Skeletal muscle cell (primary cell): ENCODE results near the gene MEGF8.

ENCODE experiments used
- DNase-seq: peaks from one replicate; pipeline ENCODE4 v3.0.0-alpha.2; 2010; ENCODE audit warnings: low read depth
- H3K4me3 ChIP-seq: 2 replicates; pipeline ENCODE4 v1.5.1; 2011; ENCODE audit warnings: low read depth, mild to moderate bottlenecking, control low read depth, low read length, moderate library complexity

MEGF8 gene, protein sequence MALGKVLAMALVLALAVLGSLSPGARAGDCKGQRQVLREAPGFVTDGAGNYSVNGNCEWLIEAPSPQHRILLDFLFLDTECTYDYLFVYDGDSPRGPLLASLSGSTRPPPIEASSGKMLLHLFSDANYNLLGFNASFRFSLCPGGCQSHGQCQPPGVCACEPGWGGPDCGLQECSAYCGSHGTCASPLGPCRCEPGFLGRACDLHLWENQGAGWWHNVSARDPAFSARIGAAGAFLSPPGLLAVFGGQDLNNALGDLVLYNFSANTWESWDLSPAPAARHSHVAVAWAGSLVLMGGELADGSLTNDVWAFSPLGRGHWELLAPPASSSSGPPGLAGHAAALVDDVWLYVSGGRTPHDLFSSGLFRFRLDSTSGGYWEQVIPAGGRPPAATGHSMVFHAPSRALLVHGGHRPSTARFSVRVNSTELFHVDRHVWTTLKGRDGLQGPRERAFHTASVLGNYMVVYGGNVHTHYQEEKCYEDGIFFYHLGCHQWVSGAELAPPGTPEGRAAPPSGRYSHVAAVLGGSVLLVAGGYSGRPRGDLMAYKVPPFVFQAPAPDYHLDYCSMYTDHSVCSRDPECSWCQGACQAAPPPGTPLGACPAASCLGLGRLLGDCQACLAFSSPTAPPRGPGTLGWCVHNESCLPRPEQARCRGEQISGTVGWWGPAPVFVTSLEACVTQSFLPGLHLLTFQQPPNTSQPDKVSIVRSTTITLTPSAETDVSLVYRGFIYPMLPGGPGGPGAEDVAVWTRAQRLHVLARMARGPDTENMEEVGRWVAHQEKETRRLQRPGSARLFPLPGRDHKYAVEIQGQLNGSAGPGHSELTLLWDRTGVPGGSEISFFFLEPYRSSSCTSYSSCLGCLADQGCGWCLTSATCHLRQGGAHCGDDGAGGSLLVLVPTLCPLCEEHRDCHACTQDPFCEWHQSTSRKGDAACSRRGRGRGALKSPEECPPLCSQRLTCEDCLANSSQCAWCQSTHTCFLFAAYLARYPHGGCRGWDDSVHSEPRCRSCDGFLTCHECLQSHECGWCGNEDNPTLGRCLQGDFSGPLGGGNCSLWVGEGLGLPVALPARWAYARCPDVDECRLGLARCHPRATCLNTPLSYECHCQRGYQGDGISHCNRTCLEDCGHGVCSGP (N-terminal part only)

GRCh38 chr19:42325308-42325895, at the start of gene MEGF8:
Gene MEGF8, plus strand, starts transcription at chr19:42325635. Its CDS starts 609 bp downstream, at chr19:42326244.
- DNase-seq: peak; percentile 96
- peak within 1 kb of the TSS; percentile 91 for H3K4me3 ChIP-seq

GRCh38 chr19:42276284-42276683, 49.2 kb upstream of the MEGF8 start:
- DNase-seq: no peak
- H3K4me3 ChIP-seq: no peak overlapping the region

DNA sequence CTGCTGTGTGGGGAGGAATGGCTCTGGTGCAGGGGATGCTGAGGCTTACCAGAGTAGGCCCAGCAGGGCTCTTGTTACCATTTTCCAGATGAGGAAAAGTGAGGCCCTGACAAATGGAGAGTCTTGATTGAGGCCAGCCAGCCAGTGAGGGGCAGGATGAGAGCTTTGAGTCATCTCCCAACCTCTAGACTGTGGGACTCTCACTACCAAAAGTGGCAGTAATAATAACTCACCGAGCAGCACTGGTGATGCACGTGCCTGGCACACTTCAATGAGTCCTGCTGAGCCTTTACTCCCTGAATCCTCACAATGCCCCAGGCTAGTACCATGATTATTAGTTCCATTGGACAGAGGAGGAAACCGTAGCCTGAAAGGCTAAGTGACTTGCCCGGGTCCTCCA, 48.6 kb upstream of the MEGF8 start:
- no peak overlapping the region for H3K4me3 ChIP-seq
- DNase-seq: no peak

GRCh38 chr19:42277821-42278451, 47.5 kb upstream of the MEGF8 start:
- H3K4me3 ChIP-seq: no peak overlapping the region
- DNase-seq: no peak

GRCh38 chr19:42278452-42279154, 46.8 kb upstream of the MEGF8 start:
- no peak for DNase-seq
- no peak overlapping the region for H3K4me3 ChIP-seq

DNA sequence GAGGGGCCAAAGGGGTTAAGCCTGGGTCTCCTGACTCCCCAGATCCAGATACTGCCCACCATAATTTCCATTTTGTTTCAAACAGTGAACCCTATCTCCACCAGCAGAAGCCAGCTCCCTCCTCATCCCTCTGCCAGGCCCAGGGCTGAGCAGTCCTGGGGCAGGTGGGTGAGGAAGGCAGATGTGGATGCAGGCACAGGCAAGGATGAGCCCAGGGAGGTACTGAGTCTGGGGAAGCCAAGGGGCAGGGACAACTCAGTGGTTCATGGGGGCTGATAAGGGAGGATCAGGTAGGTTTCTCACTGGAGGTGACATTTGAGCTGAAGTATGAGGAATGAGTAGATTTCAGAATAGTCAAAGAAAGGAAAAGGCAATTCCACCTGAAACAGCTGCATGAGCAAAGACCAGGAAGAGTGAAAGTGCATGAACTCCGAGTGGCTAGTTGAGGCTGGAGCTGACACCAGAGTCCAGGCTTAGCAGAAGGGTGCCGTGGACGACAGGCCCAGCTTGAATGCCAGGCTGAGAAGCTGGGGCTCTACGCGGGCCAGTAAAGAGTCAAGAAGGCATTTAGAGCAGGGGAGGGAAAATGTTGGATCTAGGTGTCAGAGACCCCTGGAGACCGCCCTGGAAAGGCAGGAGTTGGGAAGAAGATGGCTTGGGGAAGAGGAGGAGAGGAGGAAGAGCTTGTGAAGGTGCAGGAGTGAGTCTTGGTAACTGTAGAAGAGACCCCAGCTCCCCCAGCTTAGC, 46.1 kb upstream of the MEGF8 start:
- peak overlapping the region; percentile 59 for H3K4me3 ChIP-seq
- DNase-seq: no peak

DNA sequence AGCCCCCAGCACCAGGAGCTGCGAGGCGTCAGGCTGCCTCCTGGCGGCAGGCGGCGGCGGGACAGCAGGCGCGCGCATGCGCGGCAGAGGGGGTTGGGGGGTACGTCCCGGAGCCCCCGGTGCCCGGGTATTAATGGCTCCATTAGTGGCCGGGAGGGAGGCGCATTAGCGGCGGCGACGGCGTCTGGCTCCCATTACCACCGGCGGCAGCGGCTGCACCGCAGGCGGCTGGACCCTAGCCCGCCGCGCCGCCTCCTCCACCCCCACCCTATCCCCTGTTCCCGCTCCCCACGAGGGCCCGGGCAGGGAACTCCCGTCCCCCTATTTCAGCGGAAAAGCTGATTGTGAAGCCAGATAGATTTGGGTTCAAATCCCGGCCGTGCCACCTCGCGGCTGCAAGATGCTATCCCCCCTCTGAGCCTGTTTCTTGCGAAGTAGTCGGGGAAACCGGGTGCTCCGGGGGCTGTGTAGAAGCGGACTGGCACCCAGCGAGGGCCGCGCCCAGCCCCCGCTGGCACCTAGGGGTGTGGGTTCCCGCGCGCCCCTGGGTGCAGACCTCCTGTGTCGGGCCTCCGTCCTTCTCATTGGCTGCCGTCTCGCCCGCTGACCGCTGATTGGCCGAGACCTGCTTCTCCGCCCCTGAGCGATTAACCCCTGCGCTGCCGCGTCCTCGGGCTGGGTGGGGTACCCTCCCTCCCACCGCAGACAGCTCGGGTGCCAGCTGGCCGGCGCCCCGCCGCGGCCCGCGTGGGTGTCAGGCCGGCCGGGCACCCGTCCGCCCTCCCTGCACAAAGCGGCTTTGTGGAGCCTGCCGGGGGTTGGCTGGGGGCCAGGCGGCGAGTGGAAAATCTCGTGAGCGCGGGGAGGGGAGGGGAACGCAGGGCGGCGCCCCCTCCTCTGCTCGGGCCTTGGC, 45.3 kb upstream of the MEGF8 start:
- peak overlapping the region; percentile 59 for H3K4me3 ChIP-seq
- DNase-seq: peak; percentile 73

- peak overlapping the region; percentile 59 for H3K4me3 ChIP-seq
- DNase-seq: no peak
Measured at GRCh38 chr19:42280815-42281145, 44.7 kb upstream of the MEGF8 start.

DNA sequence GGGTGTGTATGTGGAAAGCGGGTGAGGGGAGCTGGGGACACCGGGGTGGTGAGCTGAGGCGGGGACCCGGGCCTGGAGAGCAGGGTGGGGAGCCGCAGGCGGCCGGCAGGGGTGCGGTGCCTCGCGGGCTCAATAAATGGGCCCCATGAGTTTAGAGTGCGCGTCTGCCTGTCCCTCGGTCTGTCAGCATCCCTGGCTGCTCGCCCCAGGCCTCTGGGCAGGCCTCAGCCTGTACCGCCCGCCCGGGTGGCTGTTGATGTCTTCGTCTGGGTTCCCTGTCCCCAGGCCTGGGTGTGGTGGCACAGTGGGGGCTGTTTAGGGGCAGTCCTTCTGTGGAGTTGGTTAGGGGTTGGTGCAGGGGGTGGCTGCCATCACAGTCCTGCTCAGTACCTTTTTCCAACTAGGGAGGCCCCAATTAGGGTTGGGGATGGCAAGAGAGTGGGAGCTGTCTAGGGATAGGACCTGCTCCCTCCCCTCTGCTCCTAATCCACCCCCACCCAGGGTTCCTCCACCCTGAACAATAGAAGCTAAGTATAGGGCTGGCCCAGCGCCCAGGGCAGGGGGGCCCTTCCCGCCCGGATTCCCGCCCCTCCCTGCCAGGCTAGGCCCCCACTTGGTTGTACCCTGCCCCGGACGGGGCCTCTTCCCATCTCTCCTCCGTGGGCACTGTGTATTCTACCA, 44.1 kb upstream of the MEGF8 start:
- DNase-seq: no peak
- H3K4me3 ChIP-seq: peak overlapping the region; percentile 59

DNA sequence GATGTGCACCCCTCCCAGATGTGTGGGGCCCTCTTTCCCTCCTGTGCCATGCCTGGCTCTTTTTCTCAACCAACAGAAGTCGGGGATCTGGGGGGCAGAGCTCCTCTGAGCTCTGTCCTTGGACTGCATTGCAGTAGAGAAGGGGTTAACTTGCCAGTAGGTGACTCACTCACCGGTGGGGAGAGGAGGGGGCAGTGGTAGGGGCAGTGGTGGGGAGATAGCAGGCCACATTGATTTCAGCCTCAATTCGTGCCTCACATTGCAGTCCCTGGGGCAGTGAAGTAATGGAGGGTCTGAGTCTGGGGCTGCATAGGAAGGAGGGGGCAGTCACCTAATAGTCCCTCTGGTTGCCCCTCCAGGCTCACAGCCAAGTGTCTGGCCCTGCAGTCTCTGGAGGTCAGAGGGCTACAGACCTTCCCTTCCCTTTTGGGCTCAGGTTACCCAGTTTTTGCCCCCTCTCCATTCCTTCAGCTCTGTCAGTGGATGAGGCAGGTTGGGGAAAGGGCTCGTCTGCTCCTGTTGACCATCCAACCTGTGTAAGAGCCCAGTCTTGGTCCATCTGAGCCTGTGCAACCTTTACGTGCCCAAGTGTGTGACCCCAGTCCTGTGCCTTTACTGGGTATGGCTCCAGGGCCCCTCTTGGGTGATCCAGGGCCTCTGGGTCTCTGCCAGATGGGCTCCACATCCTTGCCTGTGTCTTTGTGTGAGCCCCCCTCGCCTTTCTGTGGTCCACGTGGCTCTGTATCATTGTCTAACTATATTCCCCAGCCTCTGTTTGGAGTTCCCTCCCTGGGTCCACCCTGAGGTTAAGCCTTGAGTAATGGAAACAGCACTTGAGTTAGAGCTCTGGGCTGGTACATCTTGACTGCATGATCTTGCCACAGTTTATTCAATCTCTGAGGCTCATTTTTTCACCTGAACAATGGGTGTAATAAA, 43.3 kb upstream of the MEGF8 start:
- DNase-seq: no peak
- H3K4me3 ChIP-seq: peak overlapping the region; percentile 59

DNA sequence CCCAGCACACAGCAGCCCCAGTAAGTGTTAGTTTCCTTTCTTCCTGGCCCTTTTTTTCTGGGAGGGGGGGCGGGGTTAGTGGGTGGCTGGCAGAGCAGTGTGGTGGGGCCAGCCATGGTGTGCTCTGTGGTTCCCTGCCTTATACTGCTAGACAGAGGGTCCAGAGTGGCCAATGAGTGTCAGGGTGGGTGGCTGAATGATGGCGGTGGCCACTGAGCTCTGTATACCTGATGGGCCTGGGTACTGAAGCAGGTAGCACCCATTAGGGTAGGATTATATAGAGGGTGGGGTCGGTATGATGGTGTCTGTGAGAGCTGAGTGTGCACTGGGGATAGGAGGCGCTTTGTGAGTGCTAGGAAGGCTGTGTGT, 42.6 kb upstream of the MEGF8 start:
- H3K4me3 ChIP-seq: peak overlapping the region; percentile 45
- no peak for DNase-seq

DNA sequence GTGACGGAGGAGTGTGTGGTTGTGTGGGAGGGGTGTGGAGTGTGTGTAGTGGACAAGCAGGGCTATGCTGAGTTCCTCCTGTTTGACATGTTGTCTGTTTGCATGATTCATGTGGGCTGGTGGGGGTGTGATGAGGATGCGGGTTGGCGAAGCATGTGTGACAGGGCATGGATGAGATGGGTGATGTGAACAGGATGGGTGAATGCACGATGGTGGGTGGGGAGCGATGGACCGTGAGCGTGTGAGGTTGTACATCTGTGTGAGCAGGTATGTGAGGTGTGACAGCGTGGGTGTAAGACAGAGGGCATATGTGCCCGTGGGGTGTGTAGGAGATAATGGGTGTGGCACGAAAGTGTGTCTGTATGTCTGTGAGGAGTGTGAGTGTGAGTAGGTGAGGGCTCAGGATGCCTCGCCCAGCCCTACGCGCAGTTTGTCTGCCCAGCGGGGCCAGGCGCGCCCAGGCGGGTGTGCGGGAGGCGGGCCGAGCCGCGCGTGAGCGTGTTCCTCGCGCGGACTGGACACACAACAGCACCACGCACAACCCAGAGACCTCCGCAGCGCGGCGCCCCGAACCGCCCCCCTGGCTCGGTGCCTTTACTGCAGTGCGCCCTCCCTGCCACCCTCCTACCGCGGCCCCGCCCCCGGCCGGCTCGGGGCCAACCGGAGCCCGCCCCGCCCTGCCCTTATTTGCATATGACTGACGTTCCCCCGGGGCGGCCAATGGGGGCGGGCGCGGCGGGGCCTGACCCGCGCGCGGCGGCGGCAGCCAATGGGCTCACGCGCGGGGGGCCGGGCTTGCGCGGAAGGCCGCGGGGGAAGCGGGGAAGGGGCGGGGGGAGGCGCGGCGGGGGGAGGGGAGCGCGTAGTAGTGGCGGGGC, 42.0 kb upstream of the MEGF8 start:
- DNase-seq: peak; percentile 78
- peak overlapping the region; percentile 45 for H3K4me3 ChIP-seq

GRCh38 chr19:42284066-42284501, 41.4 kb upstream of the MEGF8 start:
- peak overlapping the region; percentile 30 for H3K4me3 ChIP-seq
- no peak for DNase-seq

DNA sequence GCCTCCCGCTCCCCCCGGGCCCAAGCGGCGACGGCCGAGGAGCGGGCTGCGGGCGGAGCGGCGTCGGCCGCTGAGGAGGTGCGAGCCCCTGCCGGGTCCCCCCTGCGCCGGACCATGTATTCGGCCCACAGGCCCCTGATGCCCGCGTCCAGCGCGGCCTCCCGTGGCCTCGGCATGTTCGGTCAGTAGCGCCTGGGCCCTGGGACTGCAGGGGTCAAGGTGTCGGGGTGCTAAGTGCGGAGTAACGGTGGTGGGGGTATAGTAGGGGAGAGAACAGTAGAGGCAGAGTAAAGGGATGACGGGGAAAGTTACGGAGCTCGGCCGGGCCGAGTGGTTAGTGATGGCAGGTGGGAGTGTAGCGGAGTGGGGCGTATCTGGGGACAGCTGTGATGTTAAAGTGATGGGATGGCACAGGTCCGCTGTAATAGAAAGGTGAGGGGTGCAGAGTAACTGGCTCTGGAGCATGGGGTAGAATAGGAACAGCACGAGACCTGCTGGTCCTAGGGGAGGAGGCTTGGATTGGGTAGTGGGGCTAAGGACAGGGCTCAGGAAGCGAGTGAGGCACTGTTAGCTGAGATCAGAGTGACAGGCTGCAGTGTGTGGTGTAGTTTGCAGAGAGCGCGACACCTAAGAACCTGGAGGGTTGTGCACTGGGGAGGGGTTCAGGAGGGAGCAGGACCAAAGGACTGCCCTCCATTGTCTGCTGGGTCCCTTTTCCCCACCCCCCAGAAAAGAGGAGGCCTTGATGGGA, 40.7 kb upstream of the MEGF8 start:
- DNase-seq: no peak
- H3K4me3 ChIP-seq: peak overlapping the region; percentile 81
